ENCODE results near the gene LMF2.

The LMF2 gene

DNA sequence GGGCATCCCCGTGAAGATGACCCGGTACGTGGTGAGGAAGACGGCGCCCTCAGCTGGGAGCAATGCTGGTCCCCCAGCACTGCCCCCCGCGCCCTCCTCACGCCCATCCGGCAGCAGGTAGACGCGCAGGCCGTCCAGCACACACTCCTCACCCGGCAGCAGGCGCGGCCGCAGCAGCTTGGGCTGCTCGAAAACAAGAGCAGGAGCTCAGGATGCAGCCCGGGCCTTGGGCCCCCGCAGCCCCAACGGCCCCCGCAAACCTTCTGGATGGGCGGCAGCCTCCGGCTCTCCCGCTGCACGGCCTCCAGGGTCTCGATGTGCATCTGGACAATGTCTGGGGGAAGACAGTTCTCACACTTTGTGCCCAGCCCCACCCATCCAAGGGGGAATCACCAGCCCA lies 46.0 kb downstream of the LMF2 start:
- DNase-seq, result no peak

DNA sequence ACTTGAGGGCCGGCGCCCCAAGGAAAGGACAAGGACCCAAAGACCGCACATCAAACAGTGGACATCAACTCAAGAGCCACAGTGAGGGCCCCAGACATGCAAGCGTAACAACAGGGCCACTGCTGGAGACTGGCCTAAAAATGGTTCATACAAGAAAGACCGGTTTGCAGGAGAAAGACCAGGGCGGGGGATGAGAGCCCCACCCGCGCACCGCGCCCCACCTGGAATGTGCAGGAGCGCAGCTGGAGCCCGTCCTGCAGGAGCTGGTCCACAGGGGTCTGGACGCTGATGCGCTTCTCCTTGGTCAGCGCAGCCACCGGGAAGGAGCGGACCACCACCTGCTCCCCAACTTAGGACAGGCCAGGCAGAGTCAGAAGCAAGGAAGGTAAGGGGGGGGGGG lies 46.6 kb downstream of the LMF2 start:
- DNase-seq, result no peak

DNA sequence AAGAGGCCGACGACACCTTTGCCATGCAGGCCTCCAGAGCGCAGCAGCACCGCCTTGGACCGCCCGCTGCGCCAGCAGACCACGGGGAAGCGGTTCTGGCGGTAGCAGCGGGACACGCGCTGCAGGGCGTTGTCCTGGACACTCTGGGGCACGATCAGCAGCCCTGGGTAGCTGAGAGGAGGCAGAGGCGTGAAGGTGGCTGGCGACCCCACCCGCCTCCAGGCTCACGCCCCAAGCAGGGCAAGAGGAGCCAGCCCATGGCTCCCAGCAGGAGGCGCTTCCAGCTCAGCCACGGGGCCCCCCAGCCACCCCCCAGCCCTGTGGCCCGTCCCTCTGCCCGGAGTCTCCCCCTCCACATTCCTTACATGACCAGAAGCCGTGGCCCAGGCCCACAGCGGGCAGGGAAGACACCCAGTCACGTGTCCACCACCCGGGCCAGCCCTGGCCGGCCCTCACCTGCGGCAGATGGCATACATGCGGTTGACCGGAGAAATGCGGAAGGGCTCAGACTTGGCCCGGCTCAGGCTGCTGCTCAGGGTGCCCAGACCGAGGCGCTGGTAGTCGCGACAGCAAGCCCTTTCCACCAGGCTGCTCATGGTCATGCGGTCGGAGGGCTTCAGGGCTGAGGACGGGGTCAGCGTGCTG lies 47.9 kb downstream of the LMF2 start:
- DNase-seq, result no peak

DNA sequence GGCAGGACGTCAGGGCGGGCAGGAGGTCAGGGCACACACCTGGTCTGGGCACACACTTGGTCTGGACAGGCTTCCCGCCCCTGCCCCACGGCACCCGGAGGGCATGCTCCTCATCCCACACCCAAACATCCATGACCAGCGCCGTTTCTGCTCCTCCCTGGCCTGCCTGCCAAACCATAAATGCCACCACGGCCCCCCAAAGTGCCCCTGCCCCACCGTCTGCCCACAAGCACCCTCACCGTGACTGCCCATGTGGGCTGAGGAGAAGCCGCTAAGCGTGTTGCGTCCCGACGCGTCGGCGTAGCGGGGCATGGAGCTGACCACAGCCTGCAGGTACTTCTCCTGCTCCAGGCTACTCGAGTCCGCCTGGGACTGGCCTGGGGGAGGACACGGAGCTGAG lies 48.5 kb downstream of the LMF2 start:
- DNase-seq, result no peak

DNA sequence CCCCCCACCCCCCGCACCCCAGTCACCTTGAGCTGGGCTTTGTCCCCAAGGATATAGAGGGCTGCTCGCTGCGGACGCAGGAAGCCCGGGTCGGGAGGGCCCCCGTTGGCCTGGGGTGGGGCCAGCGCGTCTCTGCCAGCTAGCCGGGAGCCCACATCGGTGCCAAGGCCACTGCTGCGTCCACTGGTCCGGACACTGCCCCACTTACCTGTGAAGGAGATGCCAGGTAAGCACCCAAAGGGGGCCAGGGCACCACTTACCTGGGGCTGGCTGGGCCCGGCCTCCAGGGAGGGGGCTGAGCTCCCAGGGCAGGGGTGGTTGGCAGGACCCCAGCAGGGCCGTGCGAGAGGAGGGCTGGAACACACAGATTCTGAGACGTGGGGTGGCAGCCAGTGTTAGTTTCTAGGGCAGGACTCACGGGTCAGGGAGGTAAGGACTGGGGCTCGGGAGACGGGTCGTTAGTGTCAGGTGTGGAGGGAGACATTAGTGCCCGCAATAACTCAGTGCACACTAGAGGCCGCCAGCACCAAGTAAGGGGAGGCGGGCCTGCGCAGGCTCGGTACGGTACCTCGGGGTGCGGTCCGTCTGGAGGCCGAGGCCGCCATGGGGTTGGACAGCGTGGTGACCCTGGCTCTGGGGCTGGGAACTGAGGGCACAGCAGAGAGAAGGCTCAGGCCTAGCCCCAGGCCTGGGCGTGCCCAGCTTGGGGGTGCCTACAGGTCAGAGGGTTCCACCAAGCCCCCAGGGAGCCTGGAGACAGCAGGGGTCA lies 50.9 kb downstream of the LMF2 start:
- no peak for DNase-seq

DNA sequence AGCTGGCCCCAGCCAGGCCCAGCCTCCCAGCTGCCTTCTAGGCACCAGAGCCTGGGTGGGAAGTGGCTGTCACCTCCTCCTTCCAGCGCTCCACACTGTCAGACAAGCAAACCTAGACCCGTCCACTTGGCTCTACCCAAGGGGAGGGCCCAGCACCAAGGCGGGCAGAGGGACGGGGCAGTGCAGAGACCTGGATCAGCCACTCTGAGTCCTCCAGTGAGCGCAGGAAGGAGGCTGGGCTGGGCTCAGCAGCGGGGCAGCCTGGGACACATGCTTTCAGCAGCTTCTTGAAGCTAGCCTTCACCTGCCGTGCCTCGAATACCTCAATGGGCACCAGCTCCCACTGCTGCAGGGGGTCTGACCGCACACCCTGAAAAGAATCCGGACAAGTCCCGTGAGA lies 51.5 kb downstream of the LMF2 start:
- DNase-seq, result no peak

DNA sequence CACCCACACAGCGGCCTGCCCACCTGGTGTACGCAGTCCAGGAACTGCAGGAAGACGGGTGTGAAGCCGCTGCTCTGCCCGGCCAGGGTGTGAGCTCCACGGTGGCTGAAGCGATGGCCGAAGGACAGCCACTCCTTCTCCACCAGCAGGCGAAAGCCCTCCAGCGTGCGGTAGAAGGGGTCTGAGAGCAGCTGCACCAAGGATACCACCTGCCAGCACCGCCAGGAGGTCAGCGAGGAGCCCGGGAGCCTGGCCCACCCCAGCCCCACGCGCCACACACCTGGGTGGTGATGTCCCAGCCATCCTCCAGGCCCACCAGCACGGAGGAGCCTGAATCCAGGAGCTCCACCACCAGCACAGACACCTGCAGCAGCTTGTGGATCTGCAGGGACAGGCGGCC lies 52.3 kb downstream of the LMF2 start:
- DNase-seq, result no peak

DNA sequence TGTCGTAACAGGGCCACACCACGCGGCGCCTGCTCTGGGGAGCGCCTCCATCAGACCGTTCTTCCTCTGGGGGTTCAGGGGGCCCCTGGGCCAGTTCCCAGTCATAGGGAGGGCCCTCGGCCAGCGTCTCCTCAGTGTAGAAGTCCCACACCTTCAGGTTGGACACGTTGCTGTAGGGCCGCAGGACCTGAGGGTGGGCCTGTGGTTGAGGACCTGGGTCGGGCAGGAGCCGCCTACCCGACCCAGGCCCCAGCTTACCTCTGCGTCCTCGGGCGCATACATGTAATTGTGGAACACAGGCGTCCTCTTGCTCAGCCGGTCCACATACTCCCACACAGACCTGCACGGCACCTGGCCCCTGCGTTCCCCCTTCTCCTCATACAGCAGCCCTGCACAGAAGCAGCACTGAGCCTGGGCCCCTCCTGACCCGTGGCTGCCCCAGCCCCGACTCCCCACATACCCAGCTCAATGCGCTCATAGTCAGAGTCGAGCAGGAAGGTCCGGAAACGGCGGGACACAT lies 52.9 kb downstream of the LMF2 start:
- DNase-seq, result no peak
